H1 (cell line): ENCODE results near the gene DRAP1.

Experiments used
- MAFK ChIP-seq: IDR thresholded peaks from 2 replicates; pipeline ENCODE4 v1.6.1; 2012; ENCODE audit warnings: low read depth, mild to moderate bottlenecking, improper control_type of control experiment, low read length
- POLR2A ChIP-seq, 2 experiments: IDR thresholded peaks; 1 replicate in 1 of 2; 2 replicates in 1 of 2; pipeline ENCODE4 v1.6.1; 2011; ENCODE audit warnings: low read depth in 2 of 2, low read length in 2 of 2, mild to moderate bottlenecking in 2 of 2; ENCODE audit errors: control extremely low read depth in 1 of 2

- TF ChIP-seq POLR2A (IDR thresholded peaks at IDR 0.05; ENCODE audit: control extremely low read depth in 1 of 2, low read depth in 2 of 2, low read length in 2 of 2) = no peak
- TF ChIP-seq MAFK = no peak
These were observed 27.4 kb downstream of the DRAP1 start for GRCh38 chr11:65946655-65947054.
